Measurements from ENCODE around the gene LRRC55.

The LRRC55 gene

DNA sequence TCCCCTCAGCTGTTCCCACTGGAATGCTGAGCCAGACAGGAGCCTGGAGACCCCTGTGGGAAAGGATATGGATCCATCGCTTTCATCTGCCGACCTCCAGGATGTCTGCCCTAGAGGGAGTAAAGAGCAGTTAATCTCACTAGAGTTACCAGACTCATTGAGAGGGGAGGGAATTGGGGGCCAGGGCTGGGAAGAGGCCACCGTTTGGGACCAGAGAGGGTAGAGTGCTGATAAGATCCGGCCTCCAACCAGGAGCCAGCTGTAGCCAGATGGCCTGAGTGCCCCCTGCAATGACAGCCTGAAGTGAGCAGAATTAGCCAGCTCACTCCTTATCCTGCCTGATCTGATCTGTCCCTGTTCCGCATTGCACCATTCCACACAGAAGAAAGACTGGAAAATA is 59.0 kb downstream of the LRRC55 start:
- H3K4me1 ChIP-seq (ENCODE audit: control insufficient read depth, insufficient read depth, low read length) = no peaks in the 10 kb centered on the region
- no peak for TF ChIP-seq KLF1 (tag by site-specific recombination; IDR thresholded peaks at IDR 0.05)
- no peak for TF ChIP-seq ZNF623 (tag by site-specific recombination; IDR thresholded peaks at IDR 0.05)
- no peak for TF ChIP-seq ZNF529 (tag by site-specific recombination; IDR thresholded peaks at IDR 0.05; ENCODE audit: insufficient replicate concordance)
- no peak for TF ChIP-seq ZNF433 (tag by site-specific recombination; IDR thresholded peaks at IDR 0.05; ENCODE audit: low read depth)
- no peak for TF ChIP-seq ZEB2 (tag by site-specific recombination; IDR thresholded peaks at IDR 0.05)
- no peak for TF ChIP-seq TCF7L2 (IDR thresholded peaks at IDR 0.05; ENCODE audit: borderline replicate concordance, low read depth, low read length)
- TF ChIP-seq ZNF138 (tag by site-specific recombination; IDR thresholded peaks at IDR 0.05; ENCODE audit: borderline replicate concordance) = no peak
- no peak for TF ChIP-seq ZNF837 (tag by site-specific recombination; IDR thresholded peaks at IDR 0.05)
- no peak for TF ChIP-seq ZNF404 (tag by site-specific recombination; IDR thresholded peaks at IDR 0.05)
- TF ChIP-seq ZNF621 (tag by site-specific recombination; IDR thresholded peaks at IDR 0.05) = no peak
- TF ChIP-seq ZNF324 (tag by site-specific recombination; IDR thresholded peaks at IDR 0.05) = no peak
- TF ChIP-seq, protein P1, sequence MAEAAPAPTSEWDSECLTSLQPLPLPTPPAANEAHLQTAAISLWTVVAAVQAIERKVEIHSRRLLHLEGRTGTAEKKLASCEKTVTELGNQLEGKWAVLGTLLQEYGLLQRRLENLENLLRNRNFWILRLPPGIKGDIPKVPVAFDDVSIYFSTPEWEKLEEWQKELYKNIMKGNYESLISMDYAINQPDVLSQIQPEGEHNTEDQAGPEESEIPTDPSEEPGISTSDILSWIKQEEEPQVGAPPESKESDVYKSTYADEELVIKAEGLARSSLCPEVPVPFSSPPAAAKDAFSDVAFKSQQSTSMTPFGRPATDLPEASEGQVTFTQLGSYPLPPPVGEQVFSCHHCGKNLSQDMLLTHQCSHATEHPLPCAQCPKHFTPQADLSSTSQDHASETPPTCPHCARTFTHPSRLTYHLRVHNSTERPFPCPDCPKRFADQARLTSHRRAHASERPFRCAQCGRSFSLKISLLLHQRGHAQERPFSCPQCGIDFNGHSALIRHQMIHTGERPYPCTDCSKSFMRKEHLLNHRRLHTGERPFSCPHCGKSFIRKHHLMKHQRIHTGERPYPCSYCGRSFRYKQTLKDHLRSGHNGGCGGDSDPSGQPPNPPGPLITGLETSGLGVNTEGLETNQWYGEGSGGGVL (tag by site-specific recombination; IDR thresholded peaks at IDR 0.05) = no peak
- H3K9me3 ChIP-seq (ENCODE audit: control insufficient read depth, insufficient read depth, low read depth, low read length) = no peaks in the 10 kb centered on the region
- ChIA-PET POLR2A (no interaction called here), CTCF (interaction anchor here (0.7 to 4.5 kb wide), 3 partner anchors 9 to 113 kb away, joined by 3 to 46 read pairs (median 3); no protein-coding TSS in a partner anchor)
- no peak overlapping the region for H3K4me3 ChIP-seq (ENCODE audit: low read depth, low read length)
- H3K27ac ChIP-seq (ENCODE audit: extremely low read depth, low read depth, low read length) = no peak overlapping the region
- H3K36me3 ChIP-seq (ENCODE audit: control insufficient read depth in 2 of 2, insufficient read depth in 1 of 2, low read length in 2 of 2) = no peaks in the 10 kb centered on the region
